ENCODE measurements around the gene C20orf204. TPM values are rescaled to one million over a fixed set of nuclear protein-coding genes. Genes with fewer than 3 reads are reported as not detected.

The C20orf204 gene
- total RNA-seq, 2 donors from 2014 or later = 0.52 to 3.0 TPM

- ATAC-seq (peak; percentile 29), DNase-seq (no peak)
- Histone ChIP-seq H3K36me3 (replicated peaks in 1 of 2; ENCODE audit: insufficient read depth in 1 of 2, low read depth in 2 of 2) (no peaks in the 10 kb centered on the region), H3K4me3 (no peak overlapping the region), H3K9me3 (no peaks in the 10 kb centered on the region), H3K4me1 (peaks cover 12% of the 10 kb centered on the region), H3K27ac (peak overlapping the region in 2 of 4 donors; percentile 43 to 44), H3K27me3 (no peaks in the 10 kb centered on the region)
- intact Hi-C loops (cut with DNase I) = no loop called here
- 20 to 35% methylated on average over 5 to 22 of the region's 22 CpGs for WGBS, 2 donors
- TF ChIP-seq CTCF (IDR thresholded peaks at IDR 0.05) (no peak), POLR2A (IDR thresholded peaks at IDR 0.05) (no peak)
These were observed 20.1 kb downstream of the C20orf204 start for GRCh38 chr20:64055893-64056638.

GRCh38 chr20:64056639-64056888 lies 20.6 kb downstream of the C20orf204 start:
- no peak for DNase-seq
- WGBS, 2 donors = 28 to 39% methylated on average over 6 to 7 of the region's 7 CpGs
- intact Hi-C loops (cut with DNase I) = no loop called here
- ATAC-seq = no peak
- Histone ChIP-seq H3K27ac (peak overlapping the region in 2 of 4 donors; percentile 42), H3K27me3 (no peaks in the 10 kb centered on the region), H3K4me1 (peaks cover 12% of the 10 kb centered on the region), H3K36me3 (replicated peaks in 1 of 2; ENCODE audit: insufficient read depth in 1 of 2, low read depth in 2 of 2) (no peaks in the 10 kb centered on the region), H3K9me3 (no peaks in the 10 kb centered on the region), H3K4me3 (no peak overlapping the region)
- no peak for TF ChIP-seq CTCF (IDR thresholded peaks at IDR 0.05)
- TF ChIP-seq POLR2A (IDR thresholded peaks at IDR 0.05) = no peak

- ATAC-seq (no peak), DNase-seq (no peak)
- Histone ChIP-seq H3K9me3 (no peaks in the 10 kb centered on the region), H3K27ac (peak overlapping the region in 2 of 4 donors; percentile 42), H3K4me3 (no peak overlapping the region), H3K36me3 (replicated peaks in 1 of 2; ENCODE audit: insufficient read depth in 1 of 2, low read depth in 2 of 2) (no peaks in the 10 kb centered on the region), H3K4me1 (peaks cover 13% of the 10 kb centered on the region), H3K27me3 (no peaks in the 10 kb centered on the region)
- intact Hi-C loops (cut with DNase I) = no loop called here
- TF ChIP-seq CTCF (IDR thresholded peaks at IDR 0.05) = no peak
- TF ChIP-seq POLR2A (IDR thresholded peaks at IDR 0.05) = peak in 1 of 3 donors; percentile 8
- 30 to 50% methylated on average over 4 to 38 of the region's 39 CpGs for WGBS, 2 donors
These were observed 21.1 kb downstream of the C20orf204 start for GRCh38 chr20:64056889-64057627.

GRCh38 chr20:64057628-64058498 lies 21.9 kb downstream of the C20orf204 start:
- no peaks in the 10 kb centered on the region for H3K9me3 ChIP-seq
- WGBS, 2 donors = 24 to 43% methylated on average over 16 to 33 of the region's 33 CpGs
- H3K27me3 ChIP-seq = no peaks in the 10 kb centered on the region
- no peak overlapping the region for H3K4me3 ChIP-seq
- H3K4me1 ChIP-seq = peaks cover 20% of the 10 kb centered on the region
- intact Hi-C loops (cut with DNase I) = no loop called here
- H3K27ac ChIP-seq = peak overlapping the region in 1 of 4 donors; percentile 42
- peak; percentile 72 to 83 (median 80) for DNase-seq
- ATAC-seq = peak; percentile 66
- peak; percentile 76 to 85 (median 81) for TF ChIP-seq CTCF (IDR thresholded peaks at IDR 0.05)
- TF ChIP-seq POLR2A (IDR thresholded peaks at IDR 0.05) = no peak
- H3K36me3 ChIP-seq (replicated peaks in 1 of 2; ENCODE audit: insufficient read depth in 1 of 2, low read depth in 2 of 2) = no peaks in the 10 kb centered on the region
